Fibroblast of villous mesenchyme (primary cell): ENCODE measurements around the gene C6orf89. TPM values are rescaled to one million over a fixed set of nuclear protein-coding genes. Genes with fewer than 3 reads are reported as not detected.

Source experiments
- DNase-seq: peaks from one replicate; pipeline ENCODE4 v3.0.0-alpha.2; 2010; ENCODE audit warnings: low read depth
- H3K4me3 ChIP-seq: 2 replicates; pipeline ENCODE4 v1.5.1; 2011; ENCODE audit warnings: low read depth, mild to moderate bottlenecking, low read length
- CTCF ChIP-seq: IDR thresholded peaks from 2 replicates; pipeline ENCODE4 v1.5.1; 2012; ENCODE audit warnings: low read depth, mild to moderate bottlenecking, low read length; ENCODE audit not compliant: insufficient read depth
- total RNA-seq: library from RNA; depleted of rRNA; stranded (reverse); fragments of >200 nt; gene quantifications from 2 replicates; pipeline ENCODE4 v1.2.3, GENCODE V29; 2012

The C6orf89 gene
- total RNA-seq, 1 donor, result 63.9 TPM

GRCh38 chr6:36839749-36840431, 45.9 kb upstream of the C6orf89 start:
- H3K4me3 ChIP-seq, result peak overlapping the region; percentile 53
- peak; percentile 16 for DNase-seq
- TF ChIP-seq CTCF, result no peak

- TF ChIP-seq CTCF, result no peak
- no peak for DNase-seq
- H3K4me3 ChIP-seq, result peak overlapping the region; percentile 53
Measured at GRCh38 chr6:36840432-36841403, 45.0 kb upstream of the C6orf89 start.

GRCh38 chr6:36841756-36842155, 44.0 kb upstream of the C6orf89 start:
- TF ChIP-seq CTCF, result no peak
- no peak for DNase-seq
- no peak overlapping the region for H3K4me3 ChIP-seq

GRCh38 chr6:36843170-36843569, 42.6 kb upstream of the C6orf89 start:
- no peak for TF ChIP-seq CTCF
- DNase-seq, result no peak

GRCh38 chr6:36844232-36845170, 41.3 kb upstream of the C6orf89 start:
- no peak overlapping the region for H3K4me3 ChIP-seq
- no peak for TF ChIP-seq CTCF
- DNase-seq, result no peak

More at GRCh38 chr6:36843170-36843569, 42.6 kb upstream of the C6orf89 start:
- H3K4me3 ChIP-seq, result no peak overlapping the region

- DNase-seq, result no peak
- TF ChIP-seq CTCF, result no peak
- no peak overlapping the region for H3K4me3 ChIP-seq
Measured at GRCh38 chr6:36845233-36845632, 40.5 kb upstream of the C6orf89 start.
